Kidney epithelial cell (primary cell): ENCODE results near the gene PRSS16. TPM values are rescaled to one million over a fixed set of nuclear protein-coding genes. Genes with fewer than 3 reads are reported as not detected.

Source experiments
- DNase-seq: peaks from one replicate; pipeline ENCODE4 v3.0.0-alpha.2; 2010; ENCODE audit warnings: low read depth
- H3K27me3 ChIP-seq: 2 replicates; pipeline ENCODE4 v1.6.0; 2011; ENCODE audit warnings: low read length; ENCODE audit not compliant: control insufficient read depth, insufficient read depth
- H3K36me3 ChIP-seq: 2 replicates; pipeline ENCODE4 v1.5.1; 2011; ENCODE audit warnings: low read length; ENCODE audit not compliant: control insufficient read depth, insufficient read depth
- H3K4me3 ChIP-seq: 2 replicates; pipeline ENCODE4 v1.5.1; 2011; ENCODE audit warnings: low read depth, mild to moderate bottlenecking, control low read depth, low read length
- CTCF ChIP-seq: IDR thresholded peaks from 2 replicates; pipeline ENCODE4 v1.5.1; 2011; ENCODE audit warnings: mild to moderate bottlenecking, moderate library complexity, low read length, control low read depth, inconsistent platforms; ENCODE audit not compliant: insufficient read depth, poor library complexity, severe bottlenecking
- total RNA-seq: library from RNA; depleted of rRNA; stranded (reverse); fragments of >200 nt; gene quantifications from 2 replicates; pipeline ENCODE4 v1.2.3, GENCODE V29; 2015

Gene PRSS16
- total RNA-seq, 1 donor from 2014 or later = 2.2 TPM

GRCh38 chr6:27275025-27275956 lies 27.8 kb downstream of the PRSS16 start:
- Histone ChIP-seq H3K27me3 (peaks cover 14% of the 10 kb centered on the region), H3K36me3 (no peaks in the 10 kb centered on the region), H3K4me3 (no peak overlapping the region)
- TF ChIP-seq CTCF = no peak
- DNase-seq = no peak

- DNase-seq = no peak
- no peaks in the 10 kb centered on the region for H3K36me3 ChIP-seq
- TF ChIP-seq CTCF = no peak
- H3K27me3 ChIP-seq = peaks cover 28% of the 10 kb centered on the region
- H3K4me3 ChIP-seq = peak overlapping the region; percentile 39
Observed at GRCh38 chr6:27279513-27280063, 32.1 kb downstream of the PRSS16 start.

- H3K4me3 ChIP-seq = peak overlapping the region; percentile 39
- H3K27me3 ChIP-seq = peaks cover 28% of the 10 kb centered on the region
- no peak for TF ChIP-seq CTCF
- H3K36me3 ChIP-seq = no peaks in the 10 kb centered on the region
- DNase-seq = no peak
Observed at GRCh38 chr6:27280064-27280539, 32.6 kb downstream of the PRSS16 start.

GRCh38 chr6:27280540-27281000 lies 33.1 kb downstream of the PRSS16 start:
- DNase-seq = no peak
- H3K27me3 ChIP-seq = peaks cover 27% of the 10 kb centered on the region
- H3K36me3 ChIP-seq = no peaks in the 10 kb centered on the region
- TF ChIP-seq CTCF = no peak
- H3K4me3 ChIP-seq = peak overlapping the region; percentile 37

GRCh38 chr6:27281105-27281539 lies 33.6 kb downstream of the PRSS16 start:
- Histone ChIP-seq H3K27me3 (peaks cover 27% of the 10 kb centered on the region), H3K4me3 (no peak overlapping the region), H3K36me3 (no peaks in the 10 kb centered on the region)
- no peak for DNase-seq
- no peak for TF ChIP-seq CTCF
